H1 (cell line): ENCODE measurements around the gene OR2T27. TPM values are rescaled to one million over a fixed set of nuclear protein-coding genes. Genes with fewer than 3 reads are reported as not detected.

Experiments used
- CBX5 ChIP-seq: fragments of 300-800, 300-1000 bp; sonication (generic); IDR thresholded peaks from 2 replicates; pipeline ENCODE4 v1.7.1; 2016; ENCODE audit warnings: antibody characterized with exemption, low read length, low read depth
- CBX8 ChIP-seq: fragments of 300-800, 300-1000 bp; sonication (generic); IDR thresholded peaks from 2 replicates; pipeline ENCODE4 v1.7.1; 2016; ENCODE audit warnings: low read depth, low read length, borderline replicate concordance
- HDAC2 ChIP-seq, 2 experiments: fragments of 300-600 bp in 1 of 2; sonication (generic) in 1 of 2; IDR thresholded peaks; 2 replicates each; pipeline ENCODE4 v1.6.1; 2011 to 2012; ENCODE audit warnings: low read depth in 2 of 2, low read length in 2 of 2, mild to moderate bottlenecking in 2 of 2, moderate library complexity in 2 of 2, borderline replicate concordance in 1 of 2, inconsistent platforms in 1 of 2
- KDM1A ChIP-seq: fragments of 200-600, 300-600 bp; sonication (generic); IDR thresholded peaks from 2 replicates; pipeline ENCODE4 v1.7.1; 2016; ENCODE audit warnings: mild to moderate bottlenecking, low read length, borderline replicate concordance
- RNF2 ChIP-seq: fragments of 200-900, 300-1000 bp; sonication (generic); IDR thresholded peaks from 2 replicates; pipeline ENCODE4 v1.7.1; 2016; ENCODE audit warnings: borderline replicate concordance, low read depth, mild to moderate bottlenecking, antibody characterized with exemption, low read length; ENCODE audit not compliant: poor library complexity, severe bottlenecking; ENCODE audit errors: missing control alignments
- TAF1 ChIP-seq: IDR thresholded peaks from 2 replicates; pipeline ENCODE4 v1.6.1; 2011; ENCODE audit warnings: mild to moderate bottlenecking, low read depth, low read length
- TEAD4 ChIP-seq: IDR thresholded peaks from 2 replicates; pipeline ENCODE4 v1.6.1; 2012; ENCODE audit warnings: low read depth, low read length, inconsistent platforms, mixed read lengths
- polyA plus RNA-seq, 7 experiments: library from polyadenylated mRNA; depleted of rRNA in 3 of 7; stranded (reverse) in 5 of 7; unstranded in 2 of 7; fragments of >200 nt in 5 of 7; fragments of 200-250 nt in 2 of 7; gene quantifications; 1 replicate in 5 of 7; 2 replicates in 1 of 7; 4 replicates in 1 of 7; pipeline versions ENCODE4 v1.2.1 to v1.2.3, GENCODE V29; 2011 to 2013; ENCODE audit warnings: missing spikeins in 2 of 7, mixed read lengths in 2 of 7
- total RNA-seq: library from RNA; stranded (reverse); fragmentation: NEBNext Ultra II Directional; extraction: Animal tissue kit (Norgen Biotek cat#: 25700); gene quantifications from 2 replicates; pipeline ENCODE4 v1.2.1, GENCODE V29; 2021

OR2T27 gene
- total and polyA plus RNA-seq, 2 of the 8 experiments (the other 6 are each of a cell fraction or from before 2014, with no cell fraction given) = not detected

DNA sequence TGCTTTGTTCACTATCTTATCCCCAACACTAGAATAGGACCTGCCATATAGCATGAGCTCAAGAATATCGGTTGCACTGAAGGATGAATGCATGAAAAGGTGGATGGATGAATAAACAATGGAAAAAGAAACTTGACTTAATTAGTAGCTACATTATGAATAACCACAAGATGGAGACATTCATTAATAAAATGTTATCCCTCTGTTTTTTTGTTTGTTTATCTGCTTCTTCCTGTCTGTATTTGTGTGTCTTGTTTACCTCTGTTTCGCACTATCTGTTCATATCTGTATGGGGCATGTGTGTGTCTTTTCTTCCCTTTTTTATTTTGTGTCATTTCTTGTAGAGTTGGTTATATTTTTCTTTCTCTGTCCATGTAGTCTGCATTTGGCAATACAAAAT, 48.3 kb upstream of the OR2T27 start (continued):
- TF ChIP-seq TAF1 (no peak), KDM1A (no peak), HDAC2 (IDR thresholded peaks at IDR 0.05; ENCODE audit: borderline replicate concordance in 1 of 2, low read depth in 2 of 2, low read length in 2 of 2) (no peak), TEAD4 (no peak), CBX5 (no peak), CBX8 (no peak), RNF2 (no peak)
